ENCODE measurements around the gene MCCD1.

The MCCD1 gene

GRCh38 chr6:31532644-31533454, 4.1 kb downstream of the MCCD1 start:
- no peak for TF ChIP-seq CTCF (IDR thresholded peaks at IDR 0.05; ENCODE audit: low read depth, low read length)
- TF ChIP-seq POLR2A (IDR thresholded peaks at IDR 0.05; ENCODE audit: extremely low read depth, insufficient read length), result no peak
- no peak for TF ChIP-seq MYC (IDR thresholded peaks at IDR 0.05; ENCODE audit: low read depth, low read length)
- TF ChIP-seq MAX (IDR thresholded peaks at IDR 0.05; ENCODE audit: low read depth, low read length), result no peak
- no peak for DNase-seq (ENCODE audit: low read depth)
- no peak overlapping the region for H3K4me3 ChIP-seq (ENCODE audit: low read depth, low read length)

- H3K4me3 ChIP-seq (ENCODE audit: low read depth, low read length), result no peak overlapping the region
- no peak for TF ChIP-seq MAX (IDR thresholded peaks at IDR 0.05; ENCODE audit: low read depth, low read length)
- no peak for DNase-seq (ENCODE audit: low read depth)
These were observed 4.7 kb downstream of the MCCD1 start for GRCh38 chr6:31533455-31533841.

- TF ChIP-seq MAX (IDR thresholded peaks at IDR 0.05; ENCODE audit: low read depth, low read length) (no peak), MYC (IDR thresholded peaks at IDR 0.05; ENCODE audit: low read depth, low read length) (no peak), CTCF (IDR thresholded peaks at IDR 0.05; ENCODE audit: low read depth, low read length) (no peak), POLR2A (IDR thresholded peaks at IDR 0.05; ENCODE audit: extremely low read depth, insufficient read length) (no peak)
- no peak for DNase-seq (ENCODE audit: low read depth)
- no peak overlapping the region for H3K4me3 ChIP-seq (ENCODE audit: low read depth, low read length)
These were observed 5.2 kb downstream of the MCCD1 start for GRCh38 chr6:31534011-31534410.

- H3K4me3 ChIP-seq (ENCODE audit: low read depth, low read length), result no peak overlapping the region
- no peak for DNase-seq (ENCODE audit: low read depth)
- TF ChIP-seq CTCF (IDR thresholded peaks at IDR 0.05; ENCODE audit: low read depth, low read length) (no peak), MAX (IDR thresholded peaks at IDR 0.05; ENCODE audit: low read depth, low read length) (no peak), MYC (IDR thresholded peaks at IDR 0.05; ENCODE audit: low read depth, low read length) (no peak), POLR2A (IDR thresholded peaks at IDR 0.05; ENCODE audit: extremely low read depth, insufficient read length) (no peak)
These were observed 5.8 kb downstream of the MCCD1 start for GRCh38 chr6:31534521-31535040.

GRCh38 chr6:31535538-31536324, 7.0 kb downstream of the MCCD1 start:
- TF ChIP-seq MAX (IDR thresholded peaks at IDR 0.05; ENCODE audit: low read depth, low read length) (no peak), CTCF (IDR thresholded peaks at IDR 0.05; ENCODE audit: low read depth, low read length) (no peak), POLR2A (IDR thresholded peaks at IDR 0.05; ENCODE audit: extremely low read depth, insufficient read length) (no peak), MYC (IDR thresholded peaks at IDR 0.05; ENCODE audit: low read depth, low read length) (no peak)
- DNase-seq (ENCODE audit: low read depth), result no peak
- peak overlapping the region; percentile 7 for H3K4me3 ChIP-seq (ENCODE audit: low read depth, low read length)

Measured in NB4 (cell line).